OCI-LY3 (cell line): ENCODE results near the gene HIVEP3.

Experiments used
- H2AFZ ChIP-seq: fragments of 200-600, 300-600 bp; shearing (Covaris generic); 2 replicates; pipeline ENCODE4 v1.6.0; 2014; ENCODE audit warnings: antibody characterized with exemption, low read depth, low read length
- H3K27ac ChIP-seq: fragments of 200-600, 300-600 bp; sonication (generic); 2 replicates; pipeline ENCODE4 v1.5.1; 2014; ENCODE audit warnings: mild to moderate bottlenecking, low read length, moderate library complexity, mixed read lengths
- H3K27me3 ChIP-seq: fragments of 200-600, 300-600 bp; sonication (generic); 2 replicates; pipeline ENCODE4 v1.6.1; 2014; ENCODE audit warnings: low read depth, low read length, mixed read lengths
- H3K36me3 ChIP-seq: fragments of 200-600, 300-600 bp; sonication (generic); replicated peaks from 2 replicates; pipeline ENCODE3; 2014; ENCODE audit warnings: low read depth, low read length, mixed read lengths
- H3K4me1 ChIP-seq: fragments of 300-600, 200-600 bp; sonication (generic); 2 replicates; pipeline ENCODE4 v1.6.1; 2014; ENCODE audit warnings: low read length, mixed read lengths
- H3K4me2 ChIP-seq: fragments of 200-600, 300-600 bp; sonication (generic); 2 replicates; pipeline ENCODE4 v1.6.1; 2014; ENCODE audit warnings: low read length, mixed read lengths
- H3K4me3 ChIP-seq: fragments of 300-600, 200-600 bp; sonication (generic); 2 replicates; pipeline ENCODE4 v1.5.1; 2014; ENCODE audit warnings: antibody characterized with exemption, mild to moderate bottlenecking, low read length, moderate library complexity
- H3K79me2 ChIP-seq: fragments of 300-600, 200-600 bp; shearing (Covaris generic); 2 replicates; pipeline ENCODE4 v1.6.1; 2014; ENCODE audit warnings: mild to moderate bottlenecking, low read length, mixed read lengths
- H3K9ac ChIP-seq: fragments of 300-600, 200-600 bp; shearing (Covaris generic); 2 replicates; pipeline ENCODE4 v1.6.0; 2014; ENCODE audit warnings: mild to moderate bottlenecking, low read length, moderate library complexity
- H3K9me3 ChIP-seq: fragments of 200-600, 300-600 bp; shearing (Covaris generic); 2 replicates; pipeline ENCODE4 v1.6.1; 2014; ENCODE audit warnings: low read length, mixed read lengths; ENCODE audit not compliant: insufficient read depth
- H4K20me1 ChIP-seq: fragments of 200-600, 300-600 bp; sonication (generic); 2 replicates; pipeline ENCODE4 v1.6.1; 2016; ENCODE audit warnings: low read length, mixed read lengths; ENCODE audit not compliant: insufficient read depth
- EZH2phosphoT487 ChIP-seq: fragments of 200-600 bp; shearing (Covaris generic); IDR thresholded peaks from 2 replicates; pipeline ENCODE4 v1.6.1; 2018; ENCODE audit warnings: antibody characterized with exemption, mixed run types, low read depth
- TF ChIP-seq, protein P1 (sequence below): fragments of 200-600, 300-600 bp; sonication (generic); IDR thresholded peaks from 2 replicates; pipeline ENCODE4 v1.5.1; 2014; ENCODE audit warnings: antibody characterized with exemption, low read length, low read depth

HIVEP3 gene

DNA sequence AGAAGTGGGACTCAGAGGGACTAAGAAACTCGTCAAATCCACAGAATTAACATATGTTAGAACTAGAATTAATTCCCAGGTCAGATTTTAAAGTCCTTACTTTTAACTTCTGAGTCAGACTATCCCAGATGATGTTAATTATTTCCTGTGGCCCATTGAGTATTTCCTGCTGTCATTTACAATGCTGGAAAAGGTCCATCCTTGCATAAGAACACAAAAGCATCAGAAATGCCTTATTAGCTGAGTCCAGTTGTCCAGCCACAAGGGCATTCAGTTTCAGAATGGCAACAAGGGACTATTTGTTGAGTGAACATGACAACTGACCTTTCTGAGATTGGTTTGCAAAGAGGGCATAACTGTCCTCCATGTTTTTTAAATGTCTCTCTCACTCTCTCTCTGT, 16.5 kb upstream of the HIVEP3 start:
- Histone ChIP-seq H3K27ac (no peak overlapping the region), H3K27me3 (no peaks in the 10 kb centered on the region), H4K20me1 (no peaks in the 10 kb centered on the region), H2AFZ (no peak overlapping the region), H3K9me3 (0 out of 2 replicates have a peak, but pooled peaks cover 6% of the 10 kb centered on the region), H3K79me2 (peaks cover 5% of the 10 kb centered on the region; the same call in 1 of the 2 replicates), H3K4me2 (no peak overlapping the region), H3K36me3 (peaks cover 39% of the 10 kb centered on the region), H3K4me3 (no peak overlapping the region), H3K4me1 (peaks cover 19% of the 10 kb centered on the region), H3K9ac (no peak overlapping the region)
- TF ChIP-seq, protein P1, sequence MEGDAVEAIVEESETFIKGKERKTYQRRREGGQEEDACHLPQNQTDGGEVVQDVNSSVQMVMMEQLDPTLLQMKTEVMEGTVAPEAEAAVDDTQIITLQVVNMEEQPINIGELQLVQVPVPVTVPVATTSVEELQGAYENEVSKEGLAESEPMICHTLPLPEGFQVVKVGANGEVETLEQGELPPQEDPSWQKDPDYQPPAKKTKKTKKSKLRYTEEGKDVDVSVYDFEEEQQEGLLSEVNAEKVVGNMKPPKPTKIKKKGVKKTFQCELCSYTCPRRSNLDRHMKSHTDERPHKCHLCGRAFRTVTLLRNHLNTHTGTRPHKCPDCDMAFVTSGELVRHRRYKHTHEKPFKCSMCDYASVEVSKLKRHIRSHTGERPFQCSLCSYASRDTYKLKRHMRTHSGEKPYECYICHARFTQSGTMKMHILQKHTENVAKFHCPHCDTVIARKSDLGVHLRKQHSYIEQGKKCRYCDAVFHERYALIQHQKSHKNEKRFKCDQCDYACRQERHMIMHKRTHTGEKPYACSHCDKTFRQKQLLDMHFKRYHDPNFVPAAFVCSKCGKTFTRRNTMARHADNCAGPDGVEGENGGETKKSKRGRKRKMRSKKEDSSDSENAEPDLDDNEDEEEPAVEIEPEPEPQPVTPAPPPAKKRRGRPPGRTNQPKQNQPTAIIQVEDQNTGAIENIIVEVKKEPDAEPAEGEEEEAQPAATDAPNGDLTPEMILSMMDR, result no peak
- no peak for TF ChIP-seq EZH2phosphoT487

DNA sequence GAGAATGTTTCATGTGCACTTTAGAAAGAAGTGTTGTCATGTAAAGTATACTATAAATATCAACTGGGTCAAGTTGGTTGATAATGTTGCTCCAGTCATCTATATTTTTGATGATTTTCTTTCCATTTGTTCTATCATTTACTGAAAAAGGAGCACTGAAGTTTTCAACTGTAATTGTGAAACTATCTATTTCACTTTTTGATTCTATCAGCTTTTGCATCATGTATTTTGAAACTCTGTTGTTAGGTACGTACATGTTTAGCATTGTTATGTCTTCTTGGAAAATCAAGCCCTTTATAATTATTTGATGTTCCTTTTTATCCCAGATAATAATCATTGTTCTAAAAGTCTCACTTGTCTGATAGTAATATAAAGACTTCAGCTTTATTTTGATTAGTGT, 14.4 kb upstream of the HIVEP3 start:
- Histone ChIP-seq H3K27me3 (no peaks in the 10 kb centered on the region), H3K9ac (no peak overlapping the region), H3K36me3 (peaks cover 38% of the 10 kb centered on the region), H3K9me3 (0 out of 2 replicates have a peak, but pooled peaks cover 6% of the 10 kb centered on the region), H3K79me2 (peaks cover 5% of the 10 kb centered on the region; the same call in 1 of the 2 replicates), H3K4me1 (peaks cover 19% of the 10 kb centered on the region), H3K4me2 (no peak overlapping the region), H3K27ac (no peak overlapping the region), H4K20me1 (no peaks in the 10 kb centered on the region), H2AFZ (no peak overlapping the region), H3K4me3 (no peak overlapping the region)
- no peak for TF ChIP-seq EZH2phosphoT487
- TF ChIP-seq, protein P1, result no peak

DNA sequence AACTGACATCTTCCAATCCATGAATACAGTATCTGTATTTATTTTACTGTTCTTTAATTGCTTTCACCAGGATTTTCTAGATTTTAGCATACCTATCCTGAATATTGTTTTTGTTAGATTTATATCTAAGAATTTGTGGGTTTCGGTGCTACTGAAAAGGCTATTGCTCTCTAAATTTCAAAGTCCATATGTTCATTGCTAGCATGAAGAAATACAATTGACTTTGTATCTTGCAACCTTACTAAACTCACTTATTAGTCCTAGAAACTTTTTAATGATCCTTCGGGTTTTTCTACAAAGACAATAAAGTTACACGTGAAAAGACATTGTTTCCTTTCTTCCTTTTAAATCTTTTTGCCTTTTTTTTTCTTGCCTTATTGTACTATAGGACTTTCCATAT, 12.9 kb upstream of the HIVEP3 start:
- H3K4me3 ChIP-seq, result no peak overlapping the region
- no peak overlapping the region for H3K27ac ChIP-seq

DNA sequence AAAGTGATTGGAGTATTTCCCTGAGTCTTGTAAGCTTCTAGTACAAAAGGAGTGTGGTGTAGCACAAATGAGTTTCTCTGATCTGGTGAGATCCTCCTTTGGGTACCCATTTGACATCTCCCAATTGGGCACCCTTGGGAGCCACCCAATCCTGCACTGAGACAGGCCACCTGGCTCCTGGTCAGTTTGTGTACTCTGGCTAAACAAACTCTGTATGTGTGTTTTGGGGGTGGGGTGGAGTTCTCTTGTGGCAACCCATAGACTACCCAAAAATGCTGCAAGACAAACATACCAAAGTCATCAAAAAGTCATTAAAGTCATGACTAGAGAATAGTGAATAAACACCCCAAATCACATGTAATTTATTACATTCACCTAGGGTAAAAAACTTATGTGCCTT, 8.4 kb upstream of the HIVEP3 start:
- Histone ChIP-seq H3K4me1 (no peaks in the 10 kb centered on the region), H4K20me1 (no peaks in the 10 kb centered on the region), H3K79me2 (no peaks in the 10 kb centered on the region; the same call in 1 of the 2 replicates), H3K9me3 (no peaks in the 10 kb centered on the region), H3K4me3 (no peak overlapping the region), H3K36me3 (peaks cover 6% of the 10 kb centered on the region), H3K9ac (no peak overlapping the region), H3K4me2 (no peak overlapping the region), H3K27ac (no peak overlapping the region), H3K27me3 (no peaks in the 10 kb centered on the region), H2AFZ (no peak overlapping the region)
- TF ChIP-seq, protein P1, result no peak
- no peak for TF ChIP-seq EZH2phosphoT487

More for the DNA sequence above, 12.9 kb upstream of the HIVEP3 start:
- 0 out of 2 replicates have a peak, but pooled peaks cover 6% of the 10 kb centered on the region for H3K9me3 ChIP-seq
- peaks cover 5% of the 10 kb centered on the region; the same call in 1 of the 2 replicates for H3K79me2 ChIP-seq
- TF ChIP-seq, protein P1, result no peak
- TF ChIP-seq EZH2phosphoT487, result no peak
- no peak overlapping the region for H3K4me2 ChIP-seq
- H4K20me1 ChIP-seq, result no peaks in the 10 kb centered on the region
- peaks cover 30% of the 10 kb centered on the region for H3K36me3 ChIP-seq
- H3K27me3 ChIP-seq, result no peaks in the 10 kb centered on the region
- no peak overlapping the region for H2AFZ ChIP-seq
- H3K9ac ChIP-seq, result no peak overlapping the region
- H3K4me1 ChIP-seq, result peaks cover 17% of the 10 kb centered on the region
